HG02981 (cell line): ENCODE measurements around the gene SPOCK1.

ENCODE experiments used
- ATAC-seq: cut with Tn5 transposase; IDR thresholded peaks from one replicate; pipeline ENCODE4 v1.9.1; 2021; ENCODE audit warnings: mild to moderate bottlenecking, moderate library complexity; ENCODE audit not compliant: unreplicated experiment

The SPOCK1 gene

DNA sequence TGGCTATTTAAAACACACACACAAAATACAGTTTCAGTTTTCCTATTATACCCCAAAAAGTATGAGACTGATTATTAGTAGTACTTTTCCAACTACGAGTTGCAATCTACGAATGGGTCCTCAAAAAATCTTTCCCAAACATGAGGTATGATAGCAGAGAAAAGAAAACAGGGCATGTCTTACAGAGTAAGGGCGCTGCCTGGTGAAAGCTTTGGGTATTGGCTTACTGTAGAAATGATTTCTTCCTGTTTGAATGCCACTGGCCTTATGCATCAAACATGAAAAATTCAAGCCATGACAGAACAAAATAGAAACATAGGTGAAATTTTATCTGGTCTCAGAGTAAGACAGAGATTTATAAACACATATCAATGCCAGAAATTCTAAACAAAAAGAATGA is 448.0 kb downstream of the SPOCK1 start:
- ATAC-seq, result no peak

DNA sequence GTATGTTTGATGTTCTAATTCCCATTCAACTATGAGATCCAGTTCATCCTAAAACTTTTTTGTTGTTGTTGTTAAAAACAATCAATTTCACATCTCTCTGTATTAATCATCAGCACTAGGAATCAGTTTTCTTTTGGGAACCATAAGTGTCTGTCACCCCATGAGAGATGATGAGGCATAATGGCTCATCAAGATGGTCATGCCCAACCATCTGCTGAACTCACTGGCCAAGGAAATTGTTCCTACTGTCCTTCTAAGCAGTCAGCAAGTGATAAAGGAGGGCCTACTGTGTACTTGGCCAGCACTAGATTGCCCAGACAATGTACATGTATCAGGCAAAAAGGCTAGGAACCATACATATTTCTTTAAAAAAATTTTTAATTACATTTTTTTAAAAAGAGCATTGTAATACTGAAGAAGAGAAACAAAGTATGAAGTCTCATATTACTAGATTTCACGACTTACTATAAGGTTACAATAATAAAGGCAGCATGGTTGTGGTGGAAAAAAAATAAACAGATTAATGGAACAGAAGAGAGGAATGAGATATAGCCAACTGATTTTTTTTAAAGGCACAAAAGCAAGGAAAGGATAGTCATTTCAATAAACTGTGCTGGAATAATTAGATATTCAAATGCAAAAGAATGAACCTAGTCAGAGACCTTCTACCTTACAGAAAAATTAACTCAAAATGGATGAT is 458.3 kb downstream of the SPOCK1 start:
- no peak for ATAC-seq

DNA sequence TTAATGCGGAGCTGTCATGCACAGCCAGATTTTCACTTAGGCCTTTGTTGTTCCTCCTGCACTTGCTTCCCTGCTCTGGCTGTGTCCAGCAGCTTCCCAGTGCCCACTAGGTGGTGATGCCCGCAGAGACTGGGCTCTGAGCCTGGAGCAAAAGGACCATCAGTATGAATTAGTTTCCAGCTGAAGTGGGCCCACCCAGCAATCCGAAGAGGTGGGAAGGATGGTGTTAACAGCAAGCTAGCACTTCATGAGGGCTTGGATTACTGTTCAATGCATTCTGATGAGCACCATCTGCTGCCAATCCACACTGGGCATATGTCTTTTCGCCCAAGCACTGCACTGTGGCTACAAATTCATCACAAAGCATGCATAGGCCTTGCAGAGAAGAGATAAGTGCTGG is 459.1 kb downstream of the SPOCK1 start:
- no peak for ATAC-seq

DNA sequence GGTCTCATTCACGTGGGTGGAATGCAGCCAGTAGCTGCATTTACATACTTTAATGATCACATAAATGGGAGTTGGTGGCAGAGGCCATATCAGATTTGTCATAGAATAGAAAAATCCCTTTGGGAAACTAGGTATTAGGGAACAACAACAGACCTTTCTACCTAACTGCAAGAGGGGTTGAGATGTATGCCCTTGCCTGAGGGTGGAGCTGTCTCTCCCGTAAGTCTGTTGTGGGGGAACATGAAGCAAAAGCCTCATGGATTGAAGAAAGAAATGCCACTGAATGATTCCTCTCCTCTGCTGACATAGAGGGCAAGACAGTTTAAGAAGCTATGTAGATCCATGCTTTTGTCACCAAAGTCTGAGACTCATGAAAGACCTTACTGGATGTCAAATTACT is 461.3 kb downstream of the SPOCK1 start:
- no peak for ATAC-seq

DNA sequence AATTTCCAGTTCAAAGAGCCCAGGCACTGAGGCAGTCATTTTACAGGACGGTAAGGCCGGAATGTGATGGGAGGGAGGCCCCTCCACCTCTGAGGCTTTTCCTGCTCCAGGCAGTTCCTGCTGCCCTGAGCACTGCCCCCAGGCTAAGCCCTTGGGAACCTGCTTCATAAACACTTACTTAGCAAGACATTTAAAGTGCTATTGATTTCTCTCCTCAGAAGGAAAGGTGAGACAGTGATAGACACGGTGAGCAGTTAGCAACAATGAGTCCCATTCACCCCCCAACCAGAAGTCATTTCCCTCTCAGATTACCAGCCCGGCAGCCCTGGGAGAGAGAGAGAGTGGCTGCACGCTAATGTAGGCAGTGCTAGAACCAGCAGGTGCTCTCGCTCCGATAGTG is 462.5 kb downstream of the SPOCK1 start:
- ATAC-seq, result no peak

DNA sequence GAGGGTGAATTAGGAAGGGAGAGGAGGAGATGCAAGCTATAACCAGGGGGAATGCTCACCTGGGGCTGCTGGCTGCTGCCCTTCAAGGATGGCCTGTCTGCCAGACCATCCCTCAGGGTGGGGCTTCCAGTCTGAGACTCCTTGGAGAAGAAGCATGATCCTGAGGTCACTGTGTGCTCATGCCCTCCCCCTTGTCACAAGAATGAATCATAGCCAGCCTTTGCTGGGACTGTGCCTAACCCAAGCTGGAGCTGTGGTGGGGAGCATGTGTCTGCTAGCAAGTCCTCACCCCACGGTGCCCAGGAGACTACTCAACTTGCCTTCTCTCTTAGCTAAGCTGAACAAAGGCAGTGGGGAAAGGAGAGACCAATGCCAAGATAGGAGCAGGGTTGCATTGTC is 463.6 kb downstream of the SPOCK1 start:
- no peak for ATAC-seq

DNA sequence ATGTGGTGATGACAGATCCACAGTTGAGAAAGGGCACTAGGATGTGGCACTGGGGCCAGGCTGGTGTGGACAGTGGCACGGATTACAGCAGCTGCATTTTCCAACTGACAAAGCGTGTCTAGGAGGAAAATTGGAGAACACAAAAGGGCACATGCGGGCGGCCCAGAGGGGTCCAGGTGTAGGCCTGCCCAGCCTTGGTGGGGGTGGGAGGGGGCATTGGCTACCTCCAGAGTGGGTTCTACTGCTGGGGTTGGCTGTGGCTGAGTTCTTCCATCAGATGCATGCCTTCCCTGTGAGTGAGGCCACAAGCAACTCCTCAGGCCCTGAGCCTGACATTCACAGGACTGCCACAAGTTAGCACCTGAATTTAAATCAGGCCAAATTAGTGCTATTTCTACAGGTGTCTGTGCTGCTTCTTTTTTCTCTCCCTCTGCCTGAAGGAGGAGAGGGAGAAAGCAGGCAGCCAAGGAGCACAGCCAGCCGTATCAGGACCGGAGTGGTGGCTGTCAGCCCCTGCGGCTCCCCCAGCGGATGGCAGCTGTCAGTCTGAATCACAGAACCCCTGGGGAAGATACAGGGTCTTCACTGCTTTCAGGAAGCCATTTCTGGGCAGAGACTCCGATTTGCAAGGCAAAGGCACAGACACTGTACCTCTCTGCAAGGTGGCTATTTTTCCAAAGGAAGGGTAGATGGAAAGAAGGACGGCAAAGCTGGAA is 464.2 kb downstream of the SPOCK1 start:
- ATAC-seq, result no peak

DNA sequence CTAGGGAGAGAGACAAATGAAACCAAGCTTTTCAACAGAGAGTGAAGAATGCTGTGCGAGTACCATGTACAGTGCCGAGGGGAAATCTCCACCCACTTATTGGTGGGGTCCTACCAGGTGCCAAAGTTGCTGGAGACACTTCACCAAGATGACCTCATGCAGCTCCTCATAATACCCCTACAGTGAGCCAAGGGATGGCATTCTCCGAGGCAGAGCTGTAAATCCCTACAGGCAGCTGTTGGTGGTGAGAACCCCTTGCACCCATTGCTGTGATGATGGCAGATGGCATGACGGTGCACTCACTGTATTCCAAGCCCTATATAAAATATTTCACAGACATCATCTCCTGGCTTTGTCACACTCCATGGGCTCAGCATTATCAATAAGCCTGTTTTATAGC is 464.9 kb downstream of the SPOCK1 start:
- ATAC-seq, result no peak

DNA sequence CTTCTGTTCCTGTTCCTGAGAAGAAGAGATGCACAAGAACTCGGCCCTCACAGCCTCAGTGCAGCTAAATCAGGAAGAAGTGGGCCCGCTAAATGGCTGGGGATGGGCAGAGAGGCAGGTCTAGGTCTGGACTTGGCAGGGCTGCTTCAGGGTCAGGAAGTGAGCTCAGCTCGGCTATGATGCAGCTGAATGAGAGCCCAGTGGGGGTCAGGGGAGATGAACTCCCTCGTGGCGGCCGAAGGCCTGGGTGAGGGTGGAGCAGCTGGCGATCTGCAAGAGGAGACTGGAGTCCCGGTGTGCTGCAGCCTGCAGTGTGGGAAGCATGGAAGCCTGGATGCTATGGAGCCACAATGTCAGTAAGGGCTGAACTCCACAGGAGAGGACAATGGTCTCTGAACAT is 466.2 kb downstream of the SPOCK1 start:
- no peak for ATAC-seq

DNA sequence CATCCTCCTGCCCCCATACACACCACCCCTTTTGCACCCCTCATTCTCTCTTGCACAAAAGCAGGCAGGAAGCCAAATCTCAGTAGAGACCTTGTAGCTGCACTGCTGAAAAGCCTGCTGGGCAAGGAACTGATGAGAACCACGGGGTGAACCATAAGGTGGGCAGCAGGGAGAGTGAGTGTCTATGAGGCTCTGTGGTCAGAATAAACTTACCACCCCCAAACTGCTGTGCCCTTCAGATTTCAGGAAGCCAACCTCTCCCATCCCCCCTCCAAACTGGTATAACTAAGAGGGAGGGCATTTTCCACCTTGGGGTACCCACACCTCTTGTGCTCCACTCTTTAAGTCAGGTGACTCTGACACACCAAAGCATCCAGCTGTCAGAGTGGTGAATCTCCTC is 471.4 kb downstream of the SPOCK1 start:
- ATAC-seq, result no peak

DNA sequence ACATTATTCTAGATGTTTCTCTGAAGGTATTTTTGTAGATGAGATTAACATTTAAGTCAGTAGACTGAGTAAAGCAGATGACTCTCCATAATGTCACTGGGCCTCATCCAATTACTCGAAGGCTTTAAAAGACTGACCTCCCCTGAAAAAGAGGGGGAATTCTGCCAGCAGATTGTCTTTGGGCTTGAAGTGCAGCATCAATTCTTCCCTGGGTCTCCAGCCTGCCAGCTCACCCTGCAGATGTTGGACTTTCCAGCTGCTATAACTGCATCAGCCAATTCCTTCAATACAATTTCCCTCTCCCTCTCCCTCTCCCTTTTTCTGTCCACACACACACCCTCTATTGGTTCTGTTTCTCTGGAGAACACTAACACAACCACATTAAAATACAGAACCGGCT is 472.8 kb downstream of the SPOCK1 start:
- no peak for ATAC-seq

DNA sequence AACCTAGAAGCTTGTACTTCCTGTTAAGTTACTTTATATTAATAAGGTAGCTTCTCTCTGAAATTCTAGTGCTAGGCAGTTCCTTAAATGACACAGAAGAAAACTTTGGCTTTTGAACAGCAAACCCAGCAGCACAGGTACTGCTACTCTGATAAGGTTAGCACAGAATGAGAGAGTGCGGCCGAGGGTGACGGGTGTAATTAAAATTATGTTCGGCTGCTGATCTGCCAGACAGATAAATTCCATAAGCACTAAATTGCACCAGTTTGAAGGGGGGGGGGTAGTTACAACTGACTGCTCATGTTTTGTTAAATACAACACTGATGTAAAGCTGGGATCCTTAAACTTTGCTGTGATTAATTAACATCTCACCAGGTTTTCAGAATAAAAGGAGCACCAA is 475.1 kb downstream of the SPOCK1 start:
- ATAC-seq, result no peak

DNA sequence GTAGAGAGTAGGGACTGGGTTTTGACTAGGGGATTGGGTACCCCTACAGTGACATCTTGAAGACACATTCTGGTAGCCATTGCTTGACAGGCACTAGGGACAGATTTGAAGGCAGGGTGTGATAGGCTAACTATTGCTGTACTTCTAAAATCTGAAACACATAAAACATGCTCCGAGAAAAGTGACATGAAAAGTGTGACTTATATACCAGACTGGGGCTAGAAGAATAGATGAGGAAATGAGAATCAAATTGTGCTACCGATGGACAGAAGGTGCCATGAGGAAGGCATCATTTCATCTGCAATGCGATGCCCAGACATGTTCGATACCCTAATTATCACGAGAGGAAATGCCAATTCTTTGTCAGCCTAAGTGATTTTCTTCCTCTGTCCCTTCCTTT is 475.8 kb downstream of the SPOCK1 start:
- no peak for ATAC-seq

DNA sequence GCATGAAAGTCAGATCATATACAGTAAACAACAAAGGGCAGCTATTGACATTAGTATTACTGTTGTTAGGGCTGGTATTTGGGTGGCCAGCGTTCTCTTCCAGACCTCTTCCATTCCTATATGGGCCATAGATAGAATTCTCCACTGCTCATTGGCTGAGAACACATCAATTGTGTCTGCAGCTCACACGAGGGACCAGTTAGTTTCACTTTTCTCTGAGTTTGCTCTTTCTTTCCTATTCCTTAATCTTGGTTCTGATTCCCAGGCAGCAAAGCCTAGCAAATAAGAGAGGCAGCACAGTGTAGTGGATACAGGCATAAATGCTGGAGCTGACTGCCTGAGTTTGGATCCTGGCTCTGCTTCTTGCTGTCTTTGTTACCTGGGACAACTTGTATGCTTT is 476.4 kb downstream of the SPOCK1 start:
- no peak for ATAC-seq

DNA sequence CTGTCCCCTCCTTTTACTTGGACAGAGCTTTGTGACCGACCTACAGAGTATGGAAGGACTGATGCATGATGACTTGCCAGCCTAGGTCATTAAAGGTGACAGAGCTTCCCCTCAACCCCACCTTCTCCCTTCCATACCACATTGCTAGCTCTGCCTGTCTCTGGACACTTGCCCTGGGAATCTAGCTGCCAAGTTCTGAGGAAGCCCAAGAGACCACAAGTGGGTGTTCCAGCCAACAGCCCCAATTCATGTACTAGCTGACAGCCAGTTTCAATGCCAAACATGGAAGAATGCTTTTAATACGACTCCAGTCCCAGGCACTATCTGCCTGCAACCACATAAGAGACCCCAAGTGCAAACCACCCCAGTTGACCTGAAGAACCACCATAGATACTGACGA is 477.1 kb downstream of the SPOCK1 start:
- ATAC-seq, result no peak

DNA sequence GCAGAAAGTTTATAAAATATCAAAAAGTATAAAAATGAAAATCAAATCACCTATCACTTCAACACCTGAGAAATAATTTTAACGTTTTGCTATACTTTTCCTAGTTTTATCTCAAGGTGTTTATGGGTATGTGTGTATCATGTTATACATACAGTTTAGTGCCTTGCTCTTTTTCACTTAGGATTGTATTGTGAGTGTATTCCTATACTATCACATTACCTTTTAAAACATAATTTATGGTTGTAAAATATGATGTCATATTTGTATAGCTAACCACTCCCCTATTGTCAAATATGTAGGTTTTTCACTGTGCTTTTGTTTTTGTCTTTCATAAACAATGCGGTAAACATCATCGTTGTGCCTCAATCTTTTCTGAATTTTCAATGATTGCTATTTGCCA is 479.9 kb downstream of the SPOCK1 start:
- no peak for ATAC-seq

DNA sequence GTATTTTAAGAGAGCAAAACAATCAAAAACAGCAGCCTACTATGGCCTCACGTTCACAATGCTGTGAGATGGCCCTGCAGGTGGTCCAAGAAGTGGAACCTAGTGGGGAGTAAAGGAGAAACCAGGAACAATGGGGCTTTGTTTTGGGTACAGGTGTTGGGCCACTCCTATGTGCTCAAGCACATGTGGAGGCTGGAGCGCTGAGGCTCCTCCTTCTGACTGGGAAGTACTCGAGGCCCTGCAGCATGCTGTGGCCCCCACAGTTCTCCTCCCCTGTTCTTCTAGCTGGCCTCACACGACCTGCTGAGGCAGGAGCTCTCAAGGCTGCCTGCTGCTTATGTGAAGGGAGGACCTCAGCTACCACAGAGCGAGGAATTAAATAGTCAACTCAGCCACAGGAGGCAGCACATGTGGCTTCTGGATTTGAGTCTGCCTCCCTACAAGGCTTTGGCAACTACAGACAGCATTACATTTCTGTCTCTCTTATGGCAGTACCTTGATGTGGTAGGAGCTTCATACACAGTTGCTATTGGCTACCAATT is 482.3 kb downstream of the SPOCK1 start:
- no peak for ATAC-seq

DNA sequence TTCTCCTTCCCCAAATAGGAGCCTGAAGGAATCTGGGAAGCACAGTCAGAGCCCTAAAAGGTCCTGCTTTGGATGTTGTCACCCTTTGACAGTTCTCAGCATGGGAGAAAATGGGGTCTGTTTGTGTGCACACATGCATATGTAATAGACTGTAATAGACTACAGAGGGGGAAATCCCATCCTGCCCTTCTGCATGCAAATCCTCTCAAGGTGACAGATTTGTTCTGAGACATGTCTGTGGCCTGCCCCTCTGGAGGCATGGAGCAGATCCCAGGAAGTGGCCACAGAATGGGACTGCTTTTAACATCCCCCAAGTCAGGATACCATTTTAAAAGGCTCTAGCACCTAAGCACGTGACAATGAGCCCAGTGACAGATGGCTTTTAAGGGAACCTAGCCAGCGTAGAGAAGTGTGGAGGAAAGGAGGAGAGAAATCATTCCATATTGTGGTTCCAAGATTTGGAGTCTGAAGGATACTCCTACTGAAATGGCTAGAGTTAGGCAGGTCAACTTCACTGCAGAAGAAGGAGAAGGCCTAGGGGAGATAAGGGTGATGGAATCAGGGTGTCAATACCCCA is 483.5 kb downstream of the SPOCK1 start:
- peak; percentile 48 for ATAC-seq

DNA sequence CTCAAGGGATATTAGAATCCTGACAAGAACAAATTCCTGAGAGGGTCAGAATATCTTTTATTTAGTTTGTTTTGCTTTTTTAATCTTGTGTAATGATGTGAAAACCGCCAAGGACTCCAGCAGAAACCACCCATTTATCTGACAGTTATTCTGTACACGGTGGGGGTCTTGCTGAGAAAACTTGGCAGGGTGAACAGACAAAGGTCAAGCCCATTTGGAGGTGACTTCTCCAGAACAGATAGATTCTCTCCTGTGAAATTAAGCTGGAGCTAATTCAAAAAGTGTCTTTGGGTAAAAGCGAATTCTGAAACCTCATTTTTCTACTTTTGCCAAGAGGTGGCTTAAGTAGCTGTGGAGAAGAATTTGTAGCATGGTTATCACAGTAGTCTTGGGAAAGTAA is 484.4 kb downstream of the SPOCK1 start:
- ATAC-seq, result no peak

DNA sequence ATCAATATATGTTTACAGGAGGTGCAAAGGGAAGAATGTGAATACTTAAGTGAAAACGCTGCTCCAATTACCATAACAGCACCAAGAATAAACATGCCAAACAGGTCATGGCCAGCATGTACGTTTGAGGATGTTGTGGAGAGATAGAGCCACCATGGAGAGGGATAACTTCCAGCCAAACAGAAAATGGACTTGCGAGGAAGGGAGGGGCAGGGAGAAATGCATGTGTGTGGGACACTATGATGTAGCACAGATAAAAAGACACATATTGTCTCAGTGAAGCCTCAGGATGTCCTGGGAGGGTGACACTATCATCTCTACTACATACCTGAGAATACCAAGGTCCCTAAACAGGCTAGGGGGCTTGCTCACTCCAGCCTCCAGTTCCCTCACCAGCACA is 488.9 kb downstream of the SPOCK1 start:
- ATAC-seq, result no peak

DNA sequence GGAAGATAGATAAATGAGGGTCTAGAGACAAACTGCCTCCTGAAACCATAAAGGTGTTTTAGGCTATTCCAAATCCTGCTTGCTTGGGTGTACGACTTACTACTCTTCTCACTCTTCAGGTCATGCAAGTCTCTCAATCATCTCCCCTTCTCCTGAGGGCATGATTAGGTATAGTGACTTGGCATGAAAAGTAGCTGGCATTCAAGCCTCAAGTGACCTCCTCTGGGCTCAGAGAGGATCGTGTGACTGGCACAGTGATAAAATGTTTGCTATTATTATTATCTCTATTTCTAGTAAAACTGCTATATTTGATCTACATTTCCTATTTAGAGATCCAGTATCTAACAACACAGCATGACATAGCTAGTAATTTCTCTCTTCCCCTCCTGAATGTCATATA is 494.8 kb downstream of the SPOCK1 start:
- no peak for ATAC-seq

DNA sequence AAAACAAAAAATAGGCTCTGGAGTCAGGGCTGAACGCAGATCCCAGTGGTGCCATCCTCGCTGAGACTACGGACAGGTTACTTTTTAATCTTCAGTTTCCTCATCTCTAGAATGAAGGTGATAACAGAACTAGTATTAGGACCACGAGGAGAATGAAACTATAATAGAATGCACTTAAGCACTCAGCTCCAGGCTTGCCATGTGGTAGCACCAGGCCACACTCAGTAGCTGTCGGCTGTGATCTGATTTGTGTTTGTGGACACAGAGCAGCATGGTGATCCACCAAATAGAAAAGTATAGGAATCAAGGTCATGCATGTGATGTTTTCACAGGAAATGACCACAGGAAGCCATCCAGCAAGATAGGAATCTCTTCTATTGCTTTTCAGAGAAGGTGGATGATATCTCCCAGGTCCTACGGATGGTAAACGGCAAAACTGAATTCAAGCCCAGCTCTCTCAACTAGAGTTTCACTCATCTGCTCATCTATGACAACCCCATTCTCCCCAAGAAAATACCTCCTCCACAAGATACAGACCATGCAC is 498.0 kb downstream of the SPOCK1 start:
- ATAC-seq, result no peak
